Measurements from ENCODE around the gene CNPY2. TPM values are rescaled to one million over a fixed set of nuclear protein-coding genes. Genes with fewer than 3 reads are reported as not detected.

Gene CNPY2
- total RNA-seq, result 154 and 177 TPM in 2 replicates
- long read RNA-seq, transcript CNPY2-201 (6 exons, 1,214 nt), result major isoform, 70 of 81 reads
- long read RNA-seq, partial matches to known transcripts, result 1 of 81 reads
- long read RNA-seq, other reads (novel, unspliced or antisense), result 7 of 81 reads

DNA sequence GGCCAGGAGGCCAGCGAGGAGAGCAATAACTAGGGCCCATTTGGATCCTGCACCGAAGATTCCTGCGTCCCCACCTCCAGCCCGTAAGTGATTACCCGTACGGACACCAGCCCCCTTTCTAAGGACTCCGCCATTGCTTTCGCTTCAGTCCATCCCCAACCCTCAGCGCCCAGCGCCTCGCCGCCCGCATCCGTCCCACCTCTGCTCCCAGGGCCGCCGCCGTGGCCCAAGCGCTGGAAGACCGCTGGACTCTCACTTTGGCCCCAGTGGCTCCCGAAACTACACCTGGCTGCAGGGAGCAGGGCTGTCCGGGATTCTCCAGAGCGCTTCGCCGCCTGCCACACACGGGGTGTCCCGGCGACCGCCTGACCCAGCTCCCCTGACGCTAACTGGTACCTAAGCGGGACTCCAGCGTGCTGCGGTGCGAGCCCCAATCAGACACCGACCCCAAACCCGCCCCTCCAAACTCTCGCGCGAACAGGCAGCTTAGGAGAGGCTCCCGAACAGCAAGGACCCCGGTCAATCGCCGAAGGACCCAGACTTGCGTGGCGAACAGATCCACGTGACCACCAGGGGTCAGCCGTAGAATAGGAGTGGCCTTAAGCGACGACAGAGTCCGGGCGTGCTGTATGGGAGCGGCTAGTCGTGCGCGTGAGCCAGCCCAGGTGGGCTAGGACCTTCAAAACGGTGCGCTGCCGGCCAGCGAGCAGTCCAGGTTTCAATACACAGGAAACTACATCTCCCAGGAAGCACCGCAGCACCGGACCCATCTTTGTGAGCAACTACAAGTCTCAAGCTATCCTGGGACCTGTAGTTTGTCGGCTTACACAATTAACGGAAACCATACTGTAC, at the start of gene CNPY2:
Gene CNPY2 (minus strand): TSS at position 367 of the 852 bp plus-strand sequence. CDS start 771 bp downstream, outside the sequence.
- DNase-seq (ENCODE audit: extremely low spot score, unreplicated experiment), result peak; percentile 98
- Mint-ChIP-seq H3K27ac (ENCODE audit: unreplicated experiment) (peak within 1 kb of the TSS; percentile 99), H3K9me3 (ENCODE audit: unreplicated experiment) (no peaks in the 10 kb centered on the region)

DNA sequence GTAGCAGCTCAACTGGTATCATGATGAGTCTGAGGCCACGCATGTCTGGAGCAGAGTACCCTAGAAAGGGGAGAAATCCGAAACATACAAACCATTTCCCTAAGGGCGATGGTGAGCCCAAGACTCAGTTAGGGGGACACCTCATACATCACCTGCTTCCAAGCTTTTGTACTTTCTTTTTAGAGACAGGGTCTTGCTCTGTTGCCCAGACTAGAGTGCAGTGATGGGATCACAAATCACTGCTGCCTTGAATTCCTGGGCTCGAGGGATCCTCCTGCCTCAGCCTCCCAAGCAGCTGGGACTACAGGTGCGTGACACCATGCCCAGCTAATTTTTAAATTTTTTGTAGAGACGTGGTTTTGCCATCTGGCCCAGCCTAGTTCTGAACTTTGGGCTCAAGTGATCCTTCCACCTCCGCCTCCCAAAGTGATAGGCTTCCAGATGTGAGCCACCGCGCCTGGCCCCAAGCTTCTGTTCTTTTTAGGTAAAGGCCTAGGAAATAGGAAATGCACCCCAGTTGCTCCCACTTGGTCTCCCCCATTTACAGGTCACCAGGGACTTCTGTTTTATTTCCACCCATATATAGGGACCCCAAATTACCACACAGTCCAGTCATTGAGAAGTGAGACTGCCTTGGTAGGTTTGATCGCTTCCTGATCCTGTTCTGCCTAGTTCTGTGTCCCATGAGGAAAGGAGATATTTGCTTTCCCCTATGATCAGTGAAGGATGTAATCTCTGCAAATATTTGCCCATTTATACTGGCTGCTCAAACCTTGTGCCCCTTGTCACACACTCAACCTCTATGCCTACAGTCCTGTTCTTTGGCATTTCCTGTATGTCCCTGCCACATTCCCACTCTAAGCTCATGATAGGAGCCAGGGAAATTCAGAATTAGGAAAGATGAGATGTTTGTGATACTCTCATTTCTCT, 46.6 kb upstream of the CNPY2 start, which contains the start of gene APOF:
Gene APOF (minus strand): TSS at position 728 of the 930 bp plus-strand sequence. CDS start 112 bp downstream, at position 616.
- Mint-ChIP-seq H3K9me3 (ENCODE audit: unreplicated experiment) (no peaks in the 10 kb centered on the region), H3K4me1 (ENCODE audit: unreplicated experiment) (peaks cover 27% of the 10 kb centered on the region), H3K36me3 (ENCODE audit: unreplicated experiment) (peaks cover 1% of the 10 kb centered on the region), H3K4me3 (ENCODE audit: unreplicated experiment) (peak within 1 kb of the TSS; percentile 93), H3K27ac (ENCODE audit: unreplicated experiment) (peak within 1 kb of the TSS; percentile 97), H3K27me3 (ENCODE audit: unreplicated experiment) (no peaks in the 10 kb centered on the region)
- DNase-seq (ENCODE audit: extremely low spot score, unreplicated experiment), result no peak
- TF ChIP-seq, protein P1, sequence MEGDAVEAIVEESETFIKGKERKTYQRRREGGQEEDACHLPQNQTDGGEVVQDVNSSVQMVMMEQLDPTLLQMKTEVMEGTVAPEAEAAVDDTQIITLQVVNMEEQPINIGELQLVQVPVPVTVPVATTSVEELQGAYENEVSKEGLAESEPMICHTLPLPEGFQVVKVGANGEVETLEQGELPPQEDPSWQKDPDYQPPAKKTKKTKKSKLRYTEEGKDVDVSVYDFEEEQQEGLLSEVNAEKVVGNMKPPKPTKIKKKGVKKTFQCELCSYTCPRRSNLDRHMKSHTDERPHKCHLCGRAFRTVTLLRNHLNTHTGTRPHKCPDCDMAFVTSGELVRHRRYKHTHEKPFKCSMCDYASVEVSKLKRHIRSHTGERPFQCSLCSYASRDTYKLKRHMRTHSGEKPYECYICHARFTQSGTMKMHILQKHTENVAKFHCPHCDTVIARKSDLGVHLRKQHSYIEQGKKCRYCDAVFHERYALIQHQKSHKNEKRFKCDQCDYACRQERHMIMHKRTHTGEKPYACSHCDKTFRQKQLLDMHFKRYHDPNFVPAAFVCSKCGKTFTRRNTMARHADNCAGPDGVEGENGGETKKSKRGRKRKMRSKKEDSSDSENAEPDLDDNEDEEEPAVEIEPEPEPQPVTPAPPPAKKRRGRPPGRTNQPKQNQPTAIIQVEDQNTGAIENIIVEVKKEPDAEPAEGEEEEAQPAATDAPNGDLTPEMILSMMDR (IDR thresholded peaks at IDR 0.05), result no peak

More for the DNA sequence above, at the start of gene CNPY2:
- H3K27me3 Mint-ChIP-seq (ENCODE audit: unreplicated experiment), result no peaks in the 10 kb centered on the region
- peak within 1 kb of the TSS; percentile 98 for H3K4me3 Mint-ChIP-seq (ENCODE audit: unreplicated experiment)
- H3K36me3 Mint-ChIP-seq (ENCODE audit: unreplicated experiment), result peaks cover 8% of the 10 kb centered on the region
- H3K4me1 Mint-ChIP-seq (ENCODE audit: unreplicated experiment), result peaks cover 14% of the 10 kb centered on the region
- TF ChIP-seq, protein P1 (IDR thresholded peaks at IDR 0.05), result no peak

DNA sequence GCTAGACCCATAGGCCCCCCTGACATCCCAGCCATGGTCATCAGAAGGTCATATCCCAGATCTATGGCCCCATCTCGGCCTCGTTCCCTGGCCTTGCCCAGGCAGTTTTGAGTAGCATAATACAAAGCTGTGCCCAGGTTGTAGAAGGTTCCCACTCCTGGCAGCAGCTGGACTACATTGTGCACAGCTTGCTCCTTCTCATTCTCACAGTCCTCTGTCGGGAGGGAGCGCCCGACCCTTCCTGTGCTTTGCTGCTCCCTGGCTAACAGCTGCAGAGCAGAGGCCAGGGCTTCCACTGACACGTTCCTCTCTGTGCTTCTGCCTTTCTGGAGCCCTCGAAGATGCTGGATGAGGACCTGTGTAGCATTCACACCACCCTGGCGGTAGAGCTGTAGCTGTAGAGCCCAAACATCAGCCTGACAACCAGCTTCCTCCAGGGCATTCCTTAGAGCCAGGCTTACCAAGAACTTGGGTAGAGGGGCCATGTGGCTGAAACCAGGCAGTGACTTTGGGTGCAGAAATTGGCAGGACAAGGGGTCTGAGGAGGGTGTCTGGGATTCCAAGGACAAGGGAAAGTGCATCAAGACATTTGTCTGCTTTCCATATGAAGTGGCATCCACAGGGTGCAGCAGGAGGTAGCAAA, 45.8 kb upstream of the CNPY2 start:
- H3K27ac Mint-ChIP-seq (ENCODE audit: unreplicated experiment), result peak overlapping the region; percentile 97
- peaks cover 28% of the 10 kb centered on the region for H3K4me1 Mint-ChIP-seq (ENCODE audit: unreplicated experiment)
- TF ChIP-seq, protein P1 (IDR thresholded peaks at IDR 0.05), result no peak
- peaks cover 1% of the 10 kb centered on the region for H3K36me3 Mint-ChIP-seq (ENCODE audit: unreplicated experiment)
- peak overlapping the region; percentile 93 for H3K4me3 Mint-ChIP-seq (ENCODE audit: unreplicated experiment)
- DNase-seq (ENCODE audit: extremely low spot score, unreplicated experiment), result no peak
- H3K9me3 Mint-ChIP-seq (ENCODE audit: unreplicated experiment), result no peaks in the 10 kb centered on the region
- H3K27me3 Mint-ChIP-seq (ENCODE audit: unreplicated experiment), result no peaks in the 10 kb centered on the region

DNA sequence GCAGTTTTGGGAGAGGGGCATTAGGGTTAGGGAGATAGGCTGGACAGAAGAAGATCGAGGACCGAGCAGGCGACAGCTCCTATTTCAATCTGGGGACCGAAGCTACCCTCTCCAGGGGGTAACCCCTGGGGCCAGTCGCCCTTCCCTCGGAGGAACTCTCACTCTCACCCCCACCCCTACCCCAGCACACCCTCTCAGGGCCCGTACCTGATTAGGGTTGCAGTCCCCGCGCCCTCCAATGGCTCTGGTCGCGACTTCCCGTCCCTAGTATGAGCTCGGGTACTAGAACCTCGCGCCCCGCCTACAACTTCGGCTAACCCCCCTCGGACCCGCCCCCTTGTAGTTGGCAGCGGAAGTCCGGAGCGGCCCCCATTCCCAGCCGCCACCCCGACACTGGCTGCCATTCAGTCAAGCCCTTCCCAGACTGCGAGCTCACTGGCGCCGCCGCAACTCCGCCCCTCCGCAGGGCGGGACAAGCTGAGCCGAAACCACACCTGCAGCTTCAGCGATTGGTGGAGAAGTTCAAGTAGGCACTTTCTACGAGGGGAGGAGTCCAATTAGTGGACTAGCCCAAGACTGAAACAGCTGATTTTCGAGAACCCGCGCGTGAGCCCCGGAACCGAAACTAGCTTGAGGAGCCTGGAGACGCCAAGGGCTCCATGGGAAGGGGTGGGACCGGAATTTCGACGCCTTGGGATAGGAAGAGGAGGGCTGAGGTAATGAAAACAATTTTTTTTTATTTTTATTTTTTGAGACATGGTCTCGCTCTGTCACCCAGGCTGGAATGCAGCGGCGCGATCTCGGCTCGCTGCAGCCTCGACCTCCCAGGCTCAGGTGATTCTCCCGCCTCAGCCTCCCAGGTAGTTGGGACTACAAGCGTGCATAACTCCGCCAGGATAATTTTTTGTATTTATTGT, 44.3 kb upstream of the CNPY2 start, which contains the start of gene STAT2:
Gene STAT2 (minus strand): TSS at position 257 of the 917 bp plus-strand sequence. CDS start 3,536 bp downstream, outside the sequence.
- TF ChIP-seq, protein P1 (IDR thresholded peaks at IDR 0.05), result no peak
- no peaks in the 10 kb centered on the region for H3K27me3 Mint-ChIP-seq (ENCODE audit: unreplicated experiment)
- H3K4me3 Mint-ChIP-seq (ENCODE audit: unreplicated experiment), result peak within 1 kb of the TSS; percentile 93
- H3K4me1 Mint-ChIP-seq (ENCODE audit: unreplicated experiment), result peaks cover 28% of the 10 kb centered on the region
- H3K9me3 Mint-ChIP-seq (ENCODE audit: unreplicated experiment), result no peaks in the 10 kb centered on the region
- DNase-seq (ENCODE audit: extremely low spot score, unreplicated experiment), result peak; percentile 100
- H3K36me3 Mint-ChIP-seq (ENCODE audit: unreplicated experiment), result peaks cover 9% of the 10 kb centered on the region
- H3K27ac Mint-ChIP-seq (ENCODE audit: unreplicated experiment), result peak within 1 kb of the TSS; percentile 97

All from osteocyte (in vitro differentiated cells).